GM10248 (cell line): ENCODE data around the gene AMPH.
A peak's percentile ranks its signal among the peaks of the same experiment; 100 is the strongest.
"Not testable (repeated sequence)": the region's sequence is repeated elsewhere in the genome, so short reads cannot be mapped to it uniquely, and the experiment has no call there.

ENCODE experiments used
- CTCF ChIA-PET: fragments of 300-600 bp; sonication (Branson Sonifier 250); formaldehyde crosslinking; extraction: SDS; loops from one replicate; lab custom pipeline; 2021; ENCODE audit warnings: antibody characterized with exemption; lab: Yijun Ruan, JAX
- POLR2A ChIA-PET: fragments of 350-650 bp; sonication (Branson Sonifier 250); formaldehyde crosslinking; extraction: SDS; loops from one replicate; lab custom pipeline; 2020; ENCODE audit warnings: antibody characterized with exemption; lab: Yijun Ruan, JAX
- DNase-seq: peaks from one replicate; pipeline ENCODE4 v3.0.0; 2012; ENCODE audit errors: extremely low spot score
- CTCF ChIP-seq: IDR thresholded peaks from 2 replicates; pipeline ENCODE4 v1.5.1; 2012; ENCODE audit warnings: mild to moderate bottlenecking, low read depth; ENCODE audit errors: extremely low read depth, missing control alignments, control extremely low read depth

The AMPH gene

DNA sequence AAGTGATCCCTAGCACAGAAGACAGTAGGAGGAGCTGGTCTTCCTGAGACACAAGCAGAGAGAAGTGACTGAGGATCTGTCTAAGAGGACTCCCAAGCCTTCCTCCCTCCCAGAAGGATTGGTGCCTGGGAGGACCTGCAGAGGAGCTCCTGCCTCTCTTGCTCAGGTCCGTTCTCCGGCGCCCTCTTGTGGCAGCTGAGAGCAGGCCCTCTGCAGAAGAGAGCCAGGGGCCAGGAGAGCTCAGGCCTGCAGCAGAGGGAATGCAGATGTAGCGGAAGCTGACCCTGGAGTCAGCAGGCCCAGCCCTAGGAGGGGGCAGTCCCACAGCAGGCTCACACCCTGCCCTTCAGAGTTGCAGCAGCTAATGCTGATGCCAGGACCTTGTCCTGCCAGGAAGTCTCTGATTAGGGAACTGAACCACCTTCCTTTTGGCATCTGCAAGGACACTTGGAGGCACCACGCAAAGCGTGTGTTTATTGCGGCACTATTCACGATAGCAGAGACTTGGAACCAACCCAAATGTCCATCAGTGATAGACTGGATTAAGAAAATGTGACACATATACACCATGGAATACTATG lies 276.8 kb downstream of the AMPH start:
- POLR2A ChIA-PET, DNase-seq: not testable (repeated sequence)
- TF ChIP-seq CTCF, result peak; percentile 59
- CTCF ChIA-PET, result interaction anchor here (0.7 to 1.9 kb wide), 12 partner anchors 8 to 245 kb away, joined by 3 to 8 read pairs (median 4); no protein-coding TSS in a partner anchor

- DNase-seq, POLR2A ChIA-PET: not testable (repeated sequence)
- CTCF ChIA-PET, result interaction anchor here (0.8 to 1.9 kb wide), 8 partner anchors 9 to 244 kb away, joined by 4 to 7 read pairs (median 4); no protein-coding TSS in a partner anchor
Measured at GRCh38 chr7:38353431-38353881, 277.7 kb downstream of the AMPH start.

- CTCF ChIA-PET, result no interaction called here
- DNase-seq, result no peak
- POLR2A ChIA-PET, result no interaction called here
- TF ChIP-seq CTCF, result no peak
Measured at GRCh38 chr7:38351601-38352000, 279.6 kb downstream of the AMPH start.

- DNase-seq, CTCF ChIA-PET, POLR2A ChIA-PET: not testable (repeated sequence)
Measured at GRCh38 chr7:38350777-38351176, 280.4 kb downstream of the AMPH start.

DNA sequence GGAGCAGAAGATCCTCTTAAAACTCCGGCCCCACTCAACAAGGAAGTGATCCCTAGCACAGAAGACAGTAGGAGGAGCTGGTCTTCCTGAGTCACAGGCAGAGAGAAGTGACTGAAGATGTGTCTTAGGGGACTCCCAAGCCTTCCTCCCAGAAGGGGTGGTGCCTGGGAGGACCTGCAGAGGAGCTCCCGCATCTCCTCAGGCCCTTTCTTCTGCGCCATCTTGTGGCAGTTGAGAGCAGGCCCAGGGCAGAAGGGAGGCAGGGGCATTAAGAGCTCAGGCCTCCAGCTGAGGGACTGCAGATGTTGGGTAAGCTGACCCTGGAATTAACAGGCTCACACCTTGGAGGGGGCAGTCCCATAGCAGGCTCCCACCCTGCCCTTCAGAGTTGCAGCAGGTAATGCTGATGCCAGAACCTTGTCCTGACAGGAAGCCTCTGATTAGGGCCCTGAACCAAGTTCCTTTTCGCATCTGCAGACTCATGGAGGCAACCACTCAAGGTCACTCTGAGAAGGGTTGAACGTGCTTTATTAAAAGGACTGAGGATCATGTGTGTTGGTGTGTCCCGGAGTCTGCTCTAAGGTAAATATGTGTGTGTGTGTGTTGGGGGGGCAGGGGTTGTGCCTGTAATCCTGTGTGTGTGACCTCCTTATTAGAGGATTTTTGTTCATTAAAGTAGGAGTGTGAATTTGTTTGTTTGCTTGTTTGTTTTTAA lies 281.1 kb downstream of the AMPH start:
- CTCF ChIA-PET, result interaction anchor here (0.8 to 3.7 kb wide), 5 partner anchors 8 to 20 kb away, joined by 3 to 25 read pairs (median 4); no protein-coding TSS in a partner anchor
- DNase-seq, POLR2A ChIA-PET: not testable (repeated sequence)
- peak; percentile 37 for TF ChIP-seq CTCF

DNA sequence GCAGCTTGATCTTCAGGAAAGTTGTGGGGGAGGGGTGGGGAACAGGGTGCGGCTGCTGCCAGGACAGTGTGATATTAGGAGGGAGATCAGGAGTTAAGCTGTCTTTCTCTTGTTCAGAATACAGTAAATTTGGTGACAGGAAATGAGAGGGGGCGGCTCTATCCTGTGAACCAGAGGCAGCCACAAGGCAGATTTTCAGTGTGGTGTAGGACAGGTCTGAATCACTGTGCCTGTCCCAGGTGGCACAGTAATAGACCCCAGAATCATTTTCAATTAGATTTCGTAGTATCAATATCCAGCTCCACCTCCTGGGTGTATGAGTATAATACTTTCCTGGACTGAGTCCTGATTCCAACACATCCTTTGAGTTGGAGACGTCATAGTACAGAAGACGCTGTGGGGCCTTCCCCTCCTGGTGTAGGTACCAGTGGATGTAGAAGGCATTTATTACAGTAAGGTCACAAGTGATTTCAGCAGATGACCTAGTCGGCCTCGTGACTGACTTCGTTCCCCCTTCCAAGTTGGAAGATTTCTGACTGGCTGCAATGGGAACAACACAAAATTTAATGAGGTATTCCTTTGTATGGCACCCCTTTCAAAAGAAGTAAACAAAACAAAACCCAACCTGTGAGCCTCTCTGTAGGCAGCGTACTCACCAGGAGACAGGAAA lies 281.9 kb downstream of the AMPH start:
- POLR2A ChIA-PET, DNase-seq: not testable (repeated sequence)
- CTCF ChIA-PET, result interaction anchor here (0.8 to 3.7 kb wide), 5 partner anchors 9 to 19 kb away, joined by 3 to 25 read pairs (median 4); no protein-coding TSS in a partner anchor

DNA sequence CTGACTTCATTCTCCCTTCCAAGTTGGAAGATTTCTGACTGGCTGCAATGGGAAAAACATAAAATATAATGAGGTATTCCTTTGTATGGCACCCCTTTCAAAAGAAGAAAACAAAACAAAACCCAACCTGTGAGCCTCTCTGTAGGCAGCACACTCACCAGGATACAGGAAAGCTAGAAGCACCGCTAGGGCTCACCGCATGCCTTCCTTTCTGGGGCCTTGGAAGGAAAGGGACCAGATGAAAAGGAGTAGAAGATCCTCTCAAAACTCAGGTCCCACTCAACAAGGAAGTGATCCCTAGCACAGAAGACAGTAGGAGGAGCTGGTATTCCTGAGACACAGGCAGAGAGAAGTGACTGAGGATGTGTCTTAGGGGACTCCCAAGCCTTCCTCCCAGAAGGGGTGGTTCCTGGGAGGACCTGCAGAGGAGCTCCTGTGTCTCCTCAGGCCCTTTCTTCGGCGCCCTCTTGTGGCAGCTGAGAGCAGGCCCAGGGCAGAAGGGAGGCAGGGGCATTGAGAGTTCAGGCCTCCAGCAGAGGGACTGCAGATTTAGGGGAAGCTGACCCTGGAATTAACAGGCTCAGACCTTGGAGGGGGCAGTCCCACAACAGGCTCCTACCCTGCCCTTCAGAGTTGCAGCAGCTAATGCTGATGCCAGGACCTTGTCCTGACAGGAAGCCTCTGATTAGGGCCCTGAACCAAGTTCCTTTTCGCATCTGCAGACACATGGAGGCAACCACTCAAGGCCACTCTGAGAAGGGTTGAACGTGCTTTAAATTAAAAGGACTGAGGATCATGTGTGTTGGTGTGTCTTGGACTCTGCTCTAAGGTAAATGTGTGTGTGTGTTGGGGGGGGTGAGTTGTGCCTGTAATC lies 285.6 kb downstream of the AMPH start:
- TF ChIP-seq CTCF, result peak; percentile 59
- CTCF ChIA-PET, result interaction anchor here (0.7 to 4.8 kb wide), 18 partner anchors 10 to 784 kb away, joined by 3 to 51 read pairs (median 4); no protein-coding TSS in a partner anchor
- DNase-seq, POLR2A ChIA-PET: not testable (repeated sequence)

DNA sequence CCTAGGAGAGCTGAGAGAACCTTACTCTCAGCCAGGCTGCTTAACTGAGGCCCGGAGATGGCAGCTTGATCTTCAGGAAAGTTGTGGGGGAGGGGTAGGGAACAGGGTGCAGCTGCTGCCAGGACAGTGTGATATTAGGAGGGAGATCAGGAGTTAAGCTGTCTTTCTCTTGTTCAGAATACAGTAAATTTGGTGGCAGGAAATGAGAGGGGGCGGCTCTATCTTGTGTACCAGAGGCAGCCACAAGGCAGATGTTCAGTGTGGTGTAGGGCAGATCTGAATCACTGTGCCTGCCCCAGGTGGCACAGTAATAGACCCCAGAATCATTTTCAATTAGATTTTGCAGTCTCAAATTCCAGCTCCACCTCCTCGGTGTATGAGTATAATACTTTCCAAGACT lies 286.4 kb downstream of the AMPH start:
- DNase-seq, POLR2A ChIA-PET: not testable (repeated sequence)
- CTCF ChIA-PET, result interaction anchor here (0.9 to 4.8 kb wide), 12 partner anchors 9 to 783 kb away, joined by 3 to 51 read pairs (median 6); no protein-coding TSS in a partner anchor

- CTCF ChIA-PET, result interaction anchor here (2.1 to 3.2 kb wide), 2 partner anchors 26 to 126 kb away, joined by 9 to 13 read pairs; no protein-coding TSS in a partner anchor
- DNase-seq, POLR2A ChIA-PET: not testable (repeated sequence)
Measured at GRCh38 chr7:38342135-38342534, 289.0 kb downstream of the AMPH start.
